ENCODE measurements around the gene PSMD4. TPM values are rescaled to one million over a fixed set of nuclear protein-coding genes. Genes with fewer than 3 reads are reported as not detected.

PSMD4 gene
- polyA plus RNA-seq, 3 donors from 2014 or later, result 246 to 364 (median 282) TPM

- no peak for DNase-seq
- Mint-ChIP-seq H3K27ac (peak overlapping the region; percentile 71 to 95 (median 80)), H3K4me3 (no peak overlapping the region), H3K27me3 (ENCODE audit: low read depth in 3 of 3) (peaks cover 5 to 23% (median 18%) of the 10 kb centered on the region in 3 donors), H3K9me3 (no peaks in the 10 kb centered on the region), H3K36me3 (peaks cover 10 to 34% (median 24%) of the 10 kb centered on the region in 3 donors), H3K4me1 (peaks cover 34 to 40% of the 10 kb centered on the region in 2 donors)
These were observed 40.4 kb downstream of the PSMD4 start for GRCh38 chr1:151294742-151295462.

- Mint-ChIP-seq H3K36me3 (peaks cover 14 to 68% (median 25%) of the 10 kb centered on the region in 3 donors), H3K27me3 (ENCODE audit: low read depth in 3 of 3) (peaks cover 0 to 2% (median 0%) of the 10 kb centered on the region in 3 donors), H3K9me3 (no peaks in the 10 kb centered on the region), H3K27ac (no peak overlapping the region), H3K4me1 (peaks cover 9 to 46% of the 10 kb centered on the region in 2 donors), H3K4me3 (no peak overlapping the region)
- DNase-seq, result no peak
These were observed 55.3 kb downstream of the PSMD4 start for GRCh38 chr1:151309811-151310323.

- Mint-ChIP-seq H3K36me3 (peaks cover 4 to 64% (median 17%) of the 10 kb centered on the region in 3 donors), H3K27me3 (ENCODE audit: low read depth in 3 of 3) (no peaks in the 10 kb centered on the region), H3K4me3 (no peak overlapping the region), H3K9me3 (no peaks in the 10 kb centered on the region), H3K4me1 (peaks cover 9 to 51% of the 10 kb centered on the region in 2 donors), H3K27ac (peak overlapping the region in 4 of 6 donors; percentile 20 to 48 (median 42))
- no peak for DNase-seq
These were observed 56.5 kb downstream of the PSMD4 start for GRCh38 chr1:151311011-151311410.

- no peaks in the 10 kb centered on the region for H3K27me3 Mint-ChIP-seq (ENCODE audit: low read depth in 3 of 3)
These were observed 57.2 kb downstream of the PSMD4 start for GRCh38 chr1:151311589-151312331.

GRCh38 chr1:151312411-151312810 lies 57.9 kb downstream of the PSMD4 start:
- H3K27me3 Mint-ChIP-seq (ENCODE audit: low read depth in 3 of 3), result no peaks in the 10 kb centered on the region
- H3K27ac Mint-ChIP-seq, result no peak overlapping the region
- H3K4me3 Mint-ChIP-seq, result no peak overlapping the region
- no peak for DNase-seq
- H3K9me3 Mint-ChIP-seq, result no peaks in the 10 kb centered on the region
- H3K36me3 Mint-ChIP-seq, result peaks cover 0 to 62% (median 16%) of the 10 kb centered on the region in 3 donors
- H3K4me1 Mint-ChIP-seq, result peaks cover 9 to 56% of the 10 kb centered on the region in 2 donors

More at GRCh38 chr1:151311589-151312331, 57.2 kb downstream of the PSMD4 start:
- DNase-seq, result peak in 1 of 3 donors; percentile 21
- Mint-ChIP-seq H3K4me1 (peaks cover 9 to 56% of the 10 kb centered on the region in 2 donors), H3K9me3 (no peaks in the 10 kb centered on the region), H3K36me3 (peaks cover 3 to 65% (median 19%) of the 10 kb centered on the region in 3 donors), H3K4me3 (no peak overlapping the region), H3K27ac (peak overlapping the region in 5 of 6 donors; percentile 20 to 67 (median 46))

DNA sequence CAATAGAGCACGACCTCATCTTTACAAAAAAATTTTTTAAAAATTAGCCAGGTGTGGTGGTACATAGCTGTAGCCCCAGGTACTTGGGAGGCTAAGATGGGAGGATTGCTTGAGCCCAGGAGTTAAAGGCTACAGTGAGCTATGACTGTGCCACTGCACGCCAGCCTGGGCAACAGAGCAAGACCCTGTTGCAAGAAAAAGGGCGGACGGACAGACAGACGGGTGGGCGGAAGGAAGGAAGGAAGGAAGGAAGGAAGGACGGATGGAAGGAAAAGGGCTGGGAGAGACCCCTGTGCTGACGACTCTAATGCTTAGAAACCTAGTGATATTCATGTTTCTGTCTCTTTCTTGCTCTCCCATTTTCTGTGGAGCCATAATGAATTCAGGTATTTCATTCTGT lies 58.3 kb downstream of the PSMD4 start:
- Mint-ChIP-seq H3K9me3 (no peaks in the 10 kb centered on the region), H3K27ac (peak overlapping the region in 1 of 6 donors; percentile 5), H3K4me3 (no peak overlapping the region), H3K36me3 (peaks cover 0 to 62% (median 16%) of the 10 kb centered on the region in 3 donors), H3K27me3 (ENCODE audit: low read depth in 3 of 3) (no peaks in the 10 kb centered on the region), H3K4me1 (peaks cover 9 to 56% of the 10 kb centered on the region in 2 donors)
- no peak for DNase-seq

GRCh38 chr1:151313501-151313900 lies 59.0 kb downstream of the PSMD4 start:
- no peak for DNase-seq
- Mint-ChIP-seq H3K9me3 (no peaks in the 10 kb centered on the region), H3K27ac (no peak overlapping the region), H3K27me3 (ENCODE audit: low read depth in 3 of 3) (no peaks in the 10 kb centered on the region), H3K4me3 (no peak overlapping the region), H3K36me3 (peaks cover 0 to 57% (median 16%) of the 10 kb centered on the region in 3 donors), H3K4me1 (peaks cover 9 to 56% of the 10 kb centered on the region in 2 donors)

- H3K9me3 Mint-ChIP-seq, result no peaks in the 10 kb centered on the region
- peaks cover 7 to 50% of the 10 kb centered on the region in 2 donors for H3K4me1 Mint-ChIP-seq
- no peak for DNase-seq
- peak overlapping the region in 1 of 6 donors; percentile 3 for H3K27ac Mint-ChIP-seq
- no peaks in the 10 kb centered on the region for H3K27me3 Mint-ChIP-seq (ENCODE audit: low read depth in 3 of 3)
- H3K4me3 Mint-ChIP-seq, result no peak overlapping the region
- peaks cover 0 to 49% (median 16%) of the 10 kb centered on the region in 3 donors for H3K36me3 Mint-ChIP-seq
These were observed 59.8 kb downstream of the PSMD4 start for GRCh38 chr1:151314137-151314875.

GRCh38 chr1:151315565-151316235 lies 61.2 kb downstream of the PSMD4 start:
- peaks cover 0 to 51% (median 18%) of the 10 kb centered on the region in 3 donors for H3K36me3 Mint-ChIP-seq
- H3K9me3 Mint-ChIP-seq, result no peaks in the 10 kb centered on the region
- no peak overlapping the region for H3K27ac Mint-ChIP-seq
- DNase-seq, result no peak
- H3K4me1 Mint-ChIP-seq, result peaks cover 12 to 52% of the 10 kb centered on the region in 2 donors
- H3K27me3 Mint-ChIP-seq (ENCODE audit: low read depth in 3 of 3), result peaks cover 0 to under 1% (median 0%) of the 10 kb centered on the region in 3 donors
- H3K4me3 Mint-ChIP-seq, result no peak overlapping the region

Other genes with a start within 250 kb of the PSMD4 start
- 1 to 10 TPM; 2.1 to 5.1 (median 3.6) TPM for gene MINDY1, start 247.8 kb upstream of the PSMD4 start, polyA plus RNA-seq
- 10 to 100 TPM; 35.6 to 53.3 (median 40.1) TPM for gene PRUNE1, start 246.3 kb upstream of the PSMD4 start, polyA plus RNA-seq
- under 1 TPM in 1 of 3 donors, not detected in 2; 0.18 TPM for gene BNIPL, start 218.1 kb upstream of the PSMD4 start, polyA plus RNA-seq
- 1 to 10 TPM; 4.0 to 7.0 (median 4.3) TPM for gene C1orf56, start 207.0 kb upstream of the PSMD4 start, polyA plus RNA-seq
- 100 to 1,000 TPM; 129 to 177 (median 150) TPM for gene CDC42SE1, start 195.1 kb upstream of the PSMD4 start, polyA plus RNA-seq
- gene MLLT11, start 194.3 kb upstream of the PSMD4 start, polyA plus RNA-seq, result 1 to 10 TPM; 4.2 to 7.9 (median 6.0) TPM
- gene GABPB2, start 184.0 kb upstream of the PSMD4 start, polyA plus RNA-seq, result 10 to 100 TPM in 1 of 3 donors, 1 to 10 TPM in 2; 5.1 to 14.2 (median 5.7) TPM
- 1 to 10 TPM in 1 of 3 donors, under 1 TPM in 2; 0.23 to 1.5 (median 0.54) TPM for gene SEMA6C, start 108.1 kb upstream of the PSMD4 start, polyA plus RNA-seq
- gene TNFAIP8L2, start 98.1 kb upstream of the PSMD4 start, polyA plus RNA-seq, result 10 to 100 TPM; 25.9 to 69.2 (median 32.0) TPM
- gene LYSMD1, start 88.8 kb upstream of the PSMD4 start, polyA plus RNA-seq, result under 1 TPM in 1 of 3 donors, not detected in 2; 0.29 TPM
- gene SCNM1, start 88.6 kb upstream of the PSMD4 start, polyA plus RNA-seq, result 100 to 1,000 TPM in 1 of 3 donors, 10 to 100 TPM in 2; 79.4 to 122 (median 96.4) TPM
- gene TMOD4, start 78.8 kb upstream of the PSMD4 start, polyA plus RNA-seq, result 1 to 10 TPM in 1 of 3 donors, not detected in 2; 1.3 TPM
- 100 to 1,000 TPM in 1 of 3 donors, 10 to 100 TPM in 2; 68.7 to 102 (median 75.5) TPM for gene VPS72, start 64.5 kb upstream of the PSMD4 start, polyA plus RNA-seq
- gene PIP5K1A, start 56.2 kb upstream of the PSMD4 start, polyA plus RNA-seq, result 10 to 100 TPM; 13.6 to 20.1 (median 15.8) TPM
- gene ZNF687, start 27.6 kb downstream of the PSMD4 start, polyA plus RNA-seq, result 1 to 10 TPM in 2 of 3 donors, under 1 TPM in 1; 0.11 to 1.8 (median 1.5) TPM
- 10 to 100 TPM; 35.1 to 65.7 (median 57.9) TPM for gene PI4KB, start 72.7 kb downstream of the PSMD4 start, polyA plus RNA-seq
- gene RFX5, start 92.5 kb downstream of the PSMD4 start, polyA plus RNA-seq, result 10 to 100 TPM; 30.0 to 37.8 (median 37.1) TPM
- gene SELENBP1, start 118.0 kb downstream of the PSMD4 start, polyA plus RNA-seq, result not detected
- gene PSMB4, start 144.8 kb downstream of the PSMD4 start, polyA plus RNA-seq, result 10 to 100 TPM; 64.4 to 90.7 (median 71.4) TPM
- gene POGZ, start 204.8 kb downstream of the PSMD4 start, polyA plus RNA-seq, result 1 to 10 TPM; 3.8 to 8.5 (median 6.7) TPM

Measured in immature natural killer cell (primary cell).